NCI-H1930 (cell line): ENCODE measurements around the gene EPS15.
A peak's percentile ranks its signal among the peaks of the same experiment; 100 is the strongest.
"Not testable (repeated sequence)": the region's sequence is repeated elsewhere in the genome, so short reads cannot be mapped to it uniquely, and the experiment has no call there.

Source experiments
- DNase-seq, 2 experiments: peaks; one replicate each; lab custom pipeline; 2025; lab: John Stamatoyannopoulos, UW

The EPS15 gene

DNA sequence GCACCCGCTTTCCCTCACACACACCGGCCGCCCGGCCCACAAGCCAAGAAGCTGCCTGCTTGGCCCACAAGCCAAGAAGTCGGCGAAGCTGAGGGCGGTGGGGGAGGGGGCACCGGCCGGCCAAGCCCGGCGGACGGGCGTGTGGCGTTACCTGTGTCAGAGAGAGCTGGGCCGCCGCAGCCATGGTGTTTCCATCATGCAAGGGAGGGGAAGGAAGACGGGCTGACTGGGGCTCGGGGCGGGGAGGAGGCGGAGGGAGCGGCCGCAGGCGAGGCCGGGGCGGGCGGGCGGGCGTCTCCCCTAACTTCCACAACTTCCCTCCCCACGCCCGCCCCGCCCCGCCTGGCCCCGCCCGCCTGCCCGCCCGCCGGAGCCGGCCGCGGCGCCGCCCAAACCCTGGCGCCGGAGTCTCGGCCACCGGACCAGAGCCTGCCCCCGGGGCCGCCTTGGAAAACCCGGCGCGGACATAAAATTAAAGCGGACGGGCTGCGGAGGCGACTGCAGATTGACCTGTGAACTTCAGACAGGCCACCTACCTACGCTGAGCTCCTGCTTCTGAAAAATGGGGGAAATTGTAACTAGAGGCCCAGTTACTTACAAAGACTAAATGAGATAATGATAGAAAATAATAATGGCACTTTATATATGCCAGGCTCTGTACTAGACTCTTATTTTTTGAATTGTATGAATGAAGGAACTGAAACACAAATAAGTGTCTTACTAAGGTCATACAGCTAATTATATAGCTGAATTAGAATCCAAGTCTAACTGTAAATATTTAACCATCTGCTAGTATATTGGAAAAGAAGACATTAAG, at the start of gene EPS15:
TSS of gene EPS15 (minus strand) at position 219 of the 817 bp plus-strand sequence. CDS start at position 184, 35 bp downstream.
- DNase-seq, result peak; percentile 63 to 69

DNA sequence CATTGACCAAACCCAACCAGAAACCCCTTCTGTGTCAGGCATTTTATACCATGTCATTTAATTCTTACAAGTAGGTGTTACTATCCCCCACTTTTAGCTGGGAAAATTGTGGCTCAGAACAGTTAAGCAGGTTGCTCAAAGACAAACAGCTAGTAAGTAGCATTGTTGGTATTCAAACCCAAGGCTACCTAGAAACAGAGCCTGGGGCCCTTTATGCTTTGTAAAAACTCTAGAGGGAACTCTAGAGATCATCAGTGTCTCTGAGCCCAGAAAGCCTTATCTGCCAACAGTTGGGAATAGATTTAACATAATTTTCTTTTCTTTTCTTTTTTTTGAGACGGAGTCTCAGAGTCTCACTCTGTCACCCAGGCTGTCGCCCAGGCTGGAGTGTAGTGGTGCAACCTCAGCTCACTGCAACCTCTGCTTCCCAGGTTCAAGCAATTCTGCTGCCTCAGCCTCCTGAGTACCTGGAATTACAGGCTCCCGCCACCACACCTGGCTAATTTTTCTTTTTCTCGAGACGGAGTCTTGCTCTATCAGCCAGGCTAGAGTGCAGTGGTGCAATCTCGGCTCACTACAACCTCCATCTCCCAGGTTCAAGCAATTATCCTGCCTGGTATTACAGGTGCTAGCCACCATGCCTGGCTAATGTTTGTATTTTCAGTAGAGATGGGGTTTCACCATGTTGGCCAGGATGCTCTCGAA, 49.3 kb upstream of the EPS15 start:
- DNase-seq, result no peak

DNA sequence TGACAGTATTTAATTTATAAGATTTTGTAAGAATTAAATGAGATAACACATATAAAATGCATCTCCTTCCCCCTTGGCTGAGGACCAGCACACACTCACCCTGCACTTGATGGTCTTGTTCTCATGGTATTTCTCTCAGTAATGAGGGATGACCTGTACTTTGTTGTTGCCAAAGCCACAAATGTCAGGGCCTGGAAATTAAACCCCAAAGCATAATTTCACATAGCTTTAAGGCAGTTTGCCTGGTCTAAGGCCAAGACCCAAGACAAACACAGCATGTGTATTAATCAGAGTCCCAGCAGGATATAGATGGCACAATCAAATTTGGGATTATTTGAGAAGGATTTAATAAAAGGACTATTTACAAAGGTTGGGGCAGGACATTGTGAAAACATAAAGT, 48.6 kb upstream of the EPS15 start:
- DNase-seq, result no peak

DNA sequence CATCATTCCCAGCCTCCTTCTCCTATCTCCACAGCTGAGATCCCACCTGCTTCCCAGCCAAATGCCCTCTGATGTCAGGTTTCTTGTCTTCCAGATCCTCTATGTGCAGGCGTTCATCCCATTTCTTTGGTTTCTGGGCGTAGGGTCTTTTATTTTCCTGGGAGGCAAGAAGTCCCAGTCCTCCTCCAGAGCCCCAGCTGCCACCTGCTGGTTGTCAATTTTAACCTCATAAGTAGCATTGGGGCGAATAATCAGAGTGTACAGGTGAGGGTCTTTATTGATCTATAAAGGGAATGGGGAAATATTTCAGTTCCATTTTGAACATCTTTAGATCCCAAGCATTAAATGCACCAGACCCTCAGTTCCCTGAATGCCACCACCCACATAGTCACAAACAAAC, 47.2 kb upstream of the EPS15 start:
- DNase-seq, result no peak

DNA sequence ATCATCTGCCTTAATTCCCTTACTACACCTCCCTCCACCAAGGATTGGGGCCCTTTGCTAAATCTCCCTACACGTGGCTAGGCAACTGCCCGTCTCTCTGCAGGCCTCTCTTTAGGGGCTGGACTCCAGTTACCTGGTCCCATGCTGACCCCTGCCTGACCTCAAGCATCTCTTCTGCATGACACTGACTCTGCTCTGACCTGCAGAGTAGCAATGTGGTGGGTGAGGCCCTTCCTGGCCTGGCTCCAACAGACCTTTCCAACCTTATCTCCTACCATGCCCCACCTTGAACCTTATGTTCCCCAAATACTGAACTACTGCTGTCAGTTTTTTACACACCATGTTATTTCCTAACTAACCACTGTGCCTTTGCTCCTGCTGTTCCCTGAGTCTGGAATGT, 45.9 kb upstream of the EPS15 start:
- no peak for DNase-seq

DNA sequence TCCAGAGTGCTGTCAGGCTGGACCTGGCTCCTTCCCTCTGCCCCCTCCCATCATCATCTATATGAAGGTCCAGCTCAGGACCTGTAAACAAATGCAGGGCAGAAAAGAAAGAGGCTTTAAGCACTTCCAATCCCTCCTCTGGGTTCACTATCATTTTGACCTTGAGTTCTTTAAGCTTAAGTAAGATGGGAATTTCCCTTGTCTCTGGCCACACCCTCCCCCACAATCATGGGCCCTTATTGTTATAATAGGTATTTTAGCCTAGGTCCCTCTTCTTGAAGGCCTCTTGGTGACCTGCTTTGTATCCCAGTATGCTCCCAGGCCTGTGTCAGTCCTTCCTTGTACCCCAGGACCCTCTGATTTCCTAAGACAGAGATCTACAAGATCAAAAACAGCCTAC, 45.1 kb upstream of the EPS15 start:
- no peak for DNase-seq

DNA sequence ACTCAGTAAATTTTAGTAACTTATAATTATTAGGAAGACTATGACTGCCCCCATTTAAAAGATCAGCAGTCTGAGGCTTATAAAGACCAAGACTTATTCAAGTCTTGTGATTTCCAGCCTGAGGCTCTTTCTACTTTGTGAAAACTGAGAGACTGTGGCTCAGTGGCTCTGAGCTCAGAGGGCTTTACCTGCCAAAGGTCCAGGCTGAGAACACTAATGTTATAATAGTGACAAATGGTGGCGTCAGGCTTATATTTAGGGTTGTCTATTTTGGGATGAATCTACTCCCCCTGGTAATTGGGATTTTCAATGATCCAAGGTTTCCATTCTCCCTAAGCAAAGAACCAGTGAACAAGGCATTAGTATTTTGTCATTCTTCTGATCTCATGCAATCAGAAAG, 42.6 kb upstream of the EPS15 start:
- DNase-seq, result no peak

DNA sequence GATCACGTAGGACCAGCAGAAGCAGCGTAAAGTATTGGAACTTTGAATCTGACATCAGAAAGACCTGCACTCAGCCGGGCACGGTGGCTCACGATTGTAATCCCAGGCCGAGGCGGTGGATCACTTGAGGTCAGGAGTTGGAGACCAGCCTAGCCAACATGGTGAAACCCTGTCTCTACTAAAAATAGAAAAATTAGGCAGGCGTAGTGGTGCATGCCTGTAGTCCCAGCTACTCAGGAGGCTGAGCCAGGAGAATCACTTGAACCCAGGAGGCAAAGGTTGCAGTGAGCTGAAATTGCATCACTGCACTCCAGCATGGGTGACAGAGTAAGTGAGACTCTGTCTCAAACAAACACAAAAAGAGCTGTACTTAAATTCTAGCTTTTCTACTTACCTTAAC, 41.8 kb upstream of the EPS15 start:
- not testable (repeated sequence) for DNase-seq

DNA sequence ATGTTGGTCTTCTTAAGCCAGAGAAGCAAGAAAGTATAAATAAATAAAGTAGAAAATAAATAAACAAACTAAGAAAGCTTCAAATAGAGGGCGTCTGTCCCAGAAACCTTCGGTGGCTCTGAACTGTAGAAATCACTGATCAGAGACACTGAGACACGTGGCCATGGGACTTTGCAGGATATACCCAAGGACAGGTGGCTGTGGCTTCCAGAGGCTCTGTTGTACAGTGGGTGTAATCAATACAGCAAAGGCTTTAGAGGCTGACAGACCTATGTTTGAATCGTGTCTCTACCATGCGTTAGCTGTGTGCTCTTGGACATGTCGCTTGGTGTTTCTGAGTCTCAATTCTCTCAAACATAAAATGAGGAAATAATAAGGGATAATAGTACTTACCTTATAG, 41.0 kb upstream of the EPS15 start:
- DNase-seq, result no peak

DNA sequence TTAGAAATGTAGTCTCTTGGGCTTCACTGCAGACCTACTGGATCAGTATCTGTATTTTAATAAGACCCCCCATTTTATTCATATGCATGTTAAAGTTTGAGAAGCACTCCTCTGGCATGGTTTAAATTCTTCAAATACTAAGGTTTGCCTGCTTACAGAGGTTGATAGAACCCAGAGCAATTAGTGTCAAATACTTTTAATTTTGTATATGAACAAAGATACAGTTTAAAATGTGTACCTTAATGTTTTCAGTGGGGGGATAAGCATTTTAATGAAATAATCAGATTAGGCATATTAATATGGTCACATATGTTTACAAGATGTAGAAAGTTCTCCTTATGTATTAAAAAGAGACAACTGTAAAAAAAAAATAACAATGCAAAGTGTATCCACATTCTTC, 40.4 kb upstream of the EPS15 start:
- DNase-seq, result no peak

DNA sequence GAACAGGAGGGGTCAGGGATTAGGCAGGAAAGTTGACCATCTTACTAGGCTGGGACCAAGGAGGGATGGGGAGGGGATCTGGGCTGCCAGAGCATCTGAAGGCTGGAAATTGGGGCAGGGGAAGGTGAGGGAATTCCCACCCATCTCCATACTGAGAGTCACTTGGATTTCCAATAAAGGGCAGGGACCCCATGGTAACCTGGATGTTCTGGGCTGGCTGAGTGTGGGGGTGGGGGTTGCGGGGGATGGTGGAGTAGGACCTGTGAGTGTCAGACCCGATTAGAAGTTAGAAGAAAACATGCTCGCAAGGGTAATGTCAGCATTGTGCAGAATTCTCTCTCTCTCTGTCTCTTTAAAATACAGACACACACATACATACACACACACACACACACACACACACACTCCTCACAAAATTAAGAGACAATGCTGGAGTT, 40.0 kb upstream of the EPS15 start:
- no peak for DNase-seq

DNA sequence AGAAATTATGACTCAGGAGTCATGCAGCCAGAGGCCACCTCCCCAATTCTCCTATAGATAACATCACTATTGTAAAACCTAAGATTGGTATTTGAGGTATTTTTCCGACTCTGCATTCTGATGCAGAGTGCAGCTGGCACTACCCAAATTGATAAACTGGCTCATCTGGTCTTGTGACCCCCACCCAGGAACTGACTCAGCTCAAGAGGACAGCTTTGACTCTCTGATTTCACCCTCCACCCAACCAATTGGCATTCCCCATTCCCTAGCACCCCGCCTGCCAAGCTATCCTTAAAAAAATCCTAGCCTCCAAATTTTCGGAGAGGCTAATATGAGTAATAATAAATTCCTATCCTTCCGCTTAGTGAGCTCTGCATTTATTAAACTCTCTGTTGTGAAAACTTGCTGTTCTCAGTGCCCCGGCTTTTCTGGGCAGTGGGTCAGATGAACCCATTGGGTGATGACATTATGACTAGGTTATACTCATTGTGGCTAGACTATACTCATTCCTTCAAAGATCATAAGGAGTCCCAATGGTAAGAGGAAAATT, 39.4 kb upstream of the EPS15 start:
- no peak for DNase-seq

DNA sequence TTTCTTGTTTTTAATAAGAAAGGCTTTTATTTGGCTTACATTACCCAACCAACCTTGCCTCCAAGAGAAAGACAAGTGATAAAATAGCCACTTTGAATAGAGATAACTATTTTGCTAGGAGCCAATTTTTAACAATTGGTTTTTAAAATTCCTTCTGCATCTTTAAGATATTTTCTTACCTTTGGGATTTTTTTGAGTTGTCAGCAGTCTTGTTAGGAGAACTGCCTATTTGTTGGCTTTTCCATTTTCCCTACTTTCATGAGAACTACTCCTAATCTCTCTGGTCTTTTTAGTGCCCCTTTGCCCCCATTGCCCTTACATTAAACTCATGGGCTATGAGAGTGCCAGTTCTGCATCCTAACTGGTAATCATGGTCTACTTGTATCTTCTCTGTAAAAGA, 38.1 kb upstream of the EPS15 start:
- no peak for DNase-seq

DNA sequence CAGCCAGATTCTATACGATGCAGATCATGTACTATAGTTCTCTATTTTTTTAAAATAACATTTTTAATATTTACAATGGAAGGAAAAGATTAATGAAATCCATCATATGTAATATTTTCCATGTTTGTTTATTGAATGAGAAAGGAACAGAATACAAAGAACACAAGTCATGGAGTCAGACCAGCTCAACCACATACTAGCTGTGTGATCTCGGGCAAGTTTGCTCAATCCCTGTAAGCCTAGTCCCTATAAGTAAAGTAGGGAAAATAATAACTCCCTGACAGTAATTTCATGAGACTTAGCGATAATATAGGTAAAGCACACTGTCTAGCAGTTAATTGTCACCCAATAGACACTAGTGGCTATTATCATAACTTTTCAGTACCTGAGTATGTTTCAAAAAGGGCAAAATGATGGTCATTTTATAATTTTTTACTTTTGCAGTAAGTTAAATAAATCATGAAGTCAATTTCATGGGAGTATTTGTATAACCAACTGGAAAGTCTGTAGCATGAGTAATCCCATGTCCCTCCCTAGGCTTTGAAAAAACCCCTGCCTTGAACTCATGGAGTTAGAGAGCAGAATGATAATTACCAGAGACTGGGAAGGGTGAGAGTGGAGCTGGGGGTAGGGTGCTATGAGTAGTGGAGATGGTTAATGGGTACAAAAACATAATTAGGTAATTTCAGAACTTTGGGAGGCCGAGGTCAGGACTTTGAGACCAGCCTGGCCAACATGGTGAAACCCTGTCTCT, 37.0 kb upstream of the EPS15 start:
- no peak for DNase-seq

DNA sequence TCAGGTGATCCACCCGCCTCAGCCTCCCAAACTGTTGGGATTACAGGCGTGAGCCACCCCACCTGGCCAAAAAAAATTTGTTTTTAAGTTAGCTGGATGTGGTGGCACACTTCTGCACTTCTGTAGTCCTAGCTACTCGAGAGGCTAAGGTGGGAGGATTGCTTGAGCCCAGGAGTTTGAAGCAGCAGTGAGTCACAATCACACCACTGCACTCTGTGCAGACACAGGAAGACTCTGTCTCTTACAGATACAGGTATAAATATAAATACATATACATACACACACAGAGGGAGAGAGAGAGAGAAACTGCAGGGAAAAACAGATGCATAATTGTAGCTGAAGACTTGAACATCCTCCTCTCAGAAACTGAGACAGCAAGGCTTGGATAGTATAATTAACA, 34.8 kb upstream of the EPS15 start:
- DNase-seq, result no peak

DNA sequence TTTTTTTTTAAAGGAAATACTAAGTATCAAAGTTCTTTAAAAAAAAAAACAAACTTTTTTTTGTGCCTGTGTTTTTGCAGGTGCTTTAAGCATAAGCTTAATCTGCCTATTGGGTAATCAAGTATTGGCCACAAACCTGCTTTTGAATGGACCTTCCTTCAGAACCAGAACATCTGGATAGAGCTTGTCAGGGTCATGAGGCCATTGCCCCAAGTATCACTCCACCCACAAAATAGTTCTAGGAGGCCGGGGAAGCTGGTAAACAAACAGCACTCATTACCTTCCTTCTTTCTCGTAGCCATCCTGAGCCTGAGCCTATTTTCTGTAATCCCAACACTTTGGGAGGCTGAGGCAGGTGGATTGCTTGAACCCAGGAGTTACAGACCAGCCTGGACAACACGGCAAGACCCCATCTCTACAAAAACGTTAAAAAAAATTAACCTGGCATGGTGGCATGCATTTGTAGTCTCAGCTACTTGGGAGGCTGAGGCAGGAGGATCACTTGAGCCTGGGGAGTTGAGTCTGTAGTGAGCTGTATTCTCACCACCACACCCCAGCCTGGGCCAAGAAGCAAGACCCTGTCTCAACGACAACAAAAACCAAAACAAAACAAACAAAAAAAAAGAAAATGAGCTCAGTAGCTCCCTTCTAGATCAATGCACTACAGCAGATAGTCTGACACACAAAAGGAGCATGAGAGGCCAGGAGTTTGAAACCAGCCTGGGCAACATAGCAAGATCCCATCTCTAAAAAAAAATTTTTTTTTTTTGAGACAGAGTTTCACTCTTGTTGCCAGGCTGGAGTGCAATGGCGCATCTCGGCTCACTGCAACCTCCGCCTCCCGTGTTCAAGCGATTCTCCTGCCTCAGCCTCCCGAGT, 34.1 kb upstream of the EPS15 start:
- no peak for DNase-seq

DNA sequence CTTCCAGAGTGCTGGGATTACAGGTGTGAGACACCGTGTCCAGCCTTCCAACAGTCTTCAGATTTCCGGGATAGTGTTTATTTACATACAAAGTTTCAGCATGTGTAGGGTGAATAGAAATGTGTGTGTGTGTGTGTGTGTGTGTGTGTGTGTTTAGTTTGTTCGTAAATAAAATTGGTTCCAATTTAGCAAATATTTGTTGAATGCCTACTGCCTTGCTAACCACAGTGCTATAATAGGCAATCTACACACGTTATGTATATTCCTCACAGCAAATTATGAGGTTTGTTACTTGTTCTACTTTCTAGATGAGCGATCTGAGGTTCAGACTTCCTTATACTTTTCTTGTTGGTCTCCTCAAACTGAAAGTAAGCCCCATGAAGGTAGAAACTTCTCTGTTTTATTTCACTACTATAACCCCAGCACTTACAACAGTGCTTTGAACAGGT, 32.8 kb upstream of the EPS15 start:
- DNase-seq, result no peak

DNA sequence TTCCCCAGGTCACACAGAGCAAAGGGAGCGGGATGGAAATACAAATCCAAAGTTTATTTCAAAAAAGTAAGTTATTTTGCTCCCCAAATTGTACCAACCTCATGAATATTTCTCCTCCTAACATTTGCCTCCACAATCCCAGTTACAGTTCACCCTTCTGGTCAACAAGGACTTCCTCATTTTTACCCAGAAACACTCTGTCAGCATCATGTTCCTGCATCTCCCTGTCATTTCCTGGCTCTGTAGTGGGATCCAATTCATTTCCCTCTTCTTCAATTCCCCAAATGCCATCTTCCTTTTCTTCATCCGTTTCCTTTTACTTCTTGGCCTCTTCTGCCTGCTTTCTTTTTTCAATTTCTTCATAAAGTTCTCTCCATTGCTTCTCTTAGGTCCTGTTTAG, 32.0 kb upstream of the EPS15 start:
- DNase-seq, result no peak

DNA sequence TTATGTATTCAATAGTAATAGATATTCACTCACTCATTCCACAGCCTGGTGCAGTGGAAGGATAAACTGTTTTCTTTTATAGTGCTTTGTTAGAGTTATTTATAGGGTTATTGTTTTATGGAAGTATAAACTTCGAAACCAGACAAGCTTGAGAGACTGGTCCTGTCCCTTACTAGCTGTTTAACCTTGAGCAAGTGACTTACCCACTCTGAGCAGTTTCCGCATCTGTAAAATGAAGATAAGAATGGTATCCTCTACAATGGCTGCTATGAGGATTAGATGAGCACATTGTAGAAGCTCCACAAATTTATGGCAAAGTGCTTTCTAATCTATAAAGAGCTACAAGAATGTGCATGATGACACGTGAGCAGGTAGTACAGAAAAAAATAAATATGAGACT, 30.8 kb upstream of the EPS15 start:
- no peak for DNase-seq

DNA sequence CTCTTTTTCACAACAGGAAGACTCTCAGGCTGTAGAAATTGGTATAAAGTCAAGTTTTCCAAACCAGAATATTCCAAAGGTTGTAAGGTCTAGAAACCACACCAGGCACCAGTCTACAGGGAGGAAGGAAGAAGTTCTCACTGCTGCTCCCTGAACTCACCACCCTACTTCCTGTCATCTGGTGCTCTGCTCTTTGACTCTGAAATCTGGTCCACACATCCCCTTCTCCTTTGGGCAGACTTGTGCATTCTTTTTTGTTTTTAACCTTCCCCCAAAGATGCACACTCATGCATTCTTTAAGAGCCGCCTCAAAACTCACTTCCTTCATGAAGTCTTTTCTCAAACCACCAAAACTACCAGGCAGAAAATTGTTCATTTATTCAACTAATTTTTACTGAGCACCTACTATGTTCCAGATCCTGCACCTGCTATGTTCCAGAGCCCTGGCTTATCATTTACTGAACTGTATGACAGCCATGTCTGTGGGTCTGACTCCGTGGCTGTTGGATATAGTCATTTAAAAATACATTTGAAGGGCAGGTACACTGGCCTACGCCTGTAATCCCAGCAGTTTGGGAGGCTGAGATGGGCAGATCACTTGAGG, 30.1 kb upstream of the EPS15 start:
- no peak for DNase-seq

DNA sequence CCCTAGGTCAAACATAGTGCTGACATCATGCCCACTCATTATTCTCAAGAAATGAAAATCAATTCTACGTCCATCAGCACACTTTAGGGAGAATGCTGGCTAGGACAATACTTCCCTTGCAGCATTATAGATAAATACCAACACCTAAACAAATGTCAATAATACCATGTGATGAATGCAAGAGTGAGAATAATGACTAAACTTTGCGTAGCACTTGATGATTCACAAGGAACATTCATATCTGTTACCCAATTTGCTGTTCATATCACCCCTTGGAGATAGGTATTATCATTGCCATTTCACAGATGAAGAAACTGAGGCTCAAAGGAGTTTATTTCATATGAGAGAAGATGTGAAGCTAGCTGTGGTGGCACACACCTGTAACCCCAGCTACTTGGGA, 24.8 kb upstream of the EPS15 start:
- no peak for DNase-seq
